ENCODE measurements around the gene IL22RA2. TPM values are rescaled to one million over a fixed set of nuclear protein-coding genes. Genes with fewer than 3 reads are reported as not detected.

Gene IL22RA2
- total RNA-seq, 1 donor from 2014 or later, result not detected

- DNase-seq, result no peak
These were observed 24.5 kb upstream of the IL22RA2 start for GRCh38 chr6:137197684-137198645.

GRCh38 chr6:137193256-137194070, 20.0 kb upstream of the IL22RA2 start:
- no peak for DNase-seq

GRCh38 chr6:137192821-137193220, 19.4 kb upstream of the IL22RA2 start:
- DNase-seq, result no peak

- DNase-seq, result no peak
These were observed 18.2 kb upstream of the IL22RA2 start for GRCh38 chr6:137191670-137192069.

GRCh38 chr6:137191236-137191635, 17.8 kb upstream of the IL22RA2 start:
- DNase-seq, result no peak

- no peak for DNase-seq
These were observed 17.2 kb upstream of the IL22RA2 start for GRCh38 chr6:137190583-137191094.

- DNase-seq, result no peak
These were observed 15.4 kb upstream of the IL22RA2 start for GRCh38 chr6:137188855-137189254.

GRCh38 chr6:137185290-137185689, 11.8 kb upstream of the IL22RA2 start:
- no peak for DNase-seq

- no peak for DNase-seq
These were observed 9.2 kb upstream of the IL22RA2 start for GRCh38 chr6:137182654-137183073.

GRCh38 chr6:137181891-137182653, 8.6 kb upstream of the IL22RA2 start:
- no peak for DNase-seq

GRCh38 chr6:137177611-137178010, 4.2 kb upstream of the IL22RA2 start:
- DNase-seq, result no peak

- no peak for DNase-seq
These were observed 3.3 kb upstream of the IL22RA2 start for GRCh38 chr6:137176729-137177128.

- DNase-seq, result no peak
These were observed 2.4 kb upstream of the IL22RA2 start for GRCh38 chr6:137175868-137176245.

GRCh38 chr6:137175157-137175867, 1.9 kb upstream of the IL22RA2 start:
- no peak for DNase-seq

GRCh38 chr6:137172734-137173431, 561 bp downstream of the IL22RA2 start:
- DNase-seq, result no peak

- no peak for DNase-seq
These were observed 1.4 kb downstream of the IL22RA2 start for GRCh38 chr6:137171824-137172733.

- DNase-seq, result no peak
These were observed 2.4 kb downstream of the IL22RA2 start for GRCh38 chr6:137171053-137171374.

- DNase-seq, result no peak
These were observed 3.0 kb downstream of the IL22RA2 start for GRCh38 chr6:137170266-137171052.

Data from occipital lobe (tissue), 2 donors.